ENCODE results near the gene ASIC2. TPM values are rescaled to one million over a fixed set of nuclear protein-coding genes. Genes with fewer than 3 reads are reported as not detected.

ASIC2 gene
- total RNA-seq, 1 experiment from 2014 or later = 4.1 TPM

- intact Hi-C loops (cut with micrococcal nuclease; ENCODE audit: unreplicated experiment) (loop anchor here (10.0 kb wide), 1 partner anchor 497 kb away; no protein-coding TSS in a partner anchor), in situ Hi-C loops (cut with HindIII; ENCODE audit: low pct_unique_long_range_greater_than_20kb, low sequenced_read_pairs) (no loop called here)
- TF ChIP-seq SIN3A (IDR thresholded peaks at IDR 0.05; ENCODE audit: borderline replicate concordance, insufficient read depth, low read depth, low read length) (no peak), POLR2AphosphoS5 (IDR thresholded peaks at IDR 0.05; ENCODE audit: low read depth, low read length) (no peak), CTCF (IDR thresholded peaks at IDR 0.05) (no peak), REST (IDR thresholded peaks at IDR 0.05; ENCODE audit: insufficient read depth in 1 of 2, low read depth in 2 of 2, low read length in 1 of 2) (no peak), TCF7L2 (IDR thresholded peaks at IDR 0.05; ENCODE audit: low read depth, low read length) (no peak)
- H3K36me3 ChIP-seq (ENCODE audit: control insufficient read depth, insufficient read depth, low read length) = no peaks in the 10 kb centered on the region
- H3K27ac ChIP-seq (ENCODE audit: low read length) = no peak overlapping the region
- no peak for ATAC-seq
- H3K27me3 ChIP-seq (ENCODE audit: control insufficient read depth, insufficient read depth, low read length) = no peaks in the 10 kb centered on the region
- H3K9me3 ChIP-seq (ENCODE audit: control insufficient read depth, insufficient read depth, low read depth, low read length) = no peaks in the 10 kb centered on the region
- no peaks in the 10 kb centered on the region for H3K4me1 ChIP-seq (ENCODE audit: control insufficient read depth, insufficient read depth, low read length)
- POLR2A ChIA-PET = no interaction called here
- CTCF ChIA-PET = interaction anchor here (0.7 kb wide), 1 partner anchor 495 kb away, joined by 4 read pairs; no protein-coding TSS in a partner anchor
- DNase-seq (ENCODE audit: low read depth, low spot score) = no peak
- no peak overlapping the region for H3K4me3 ChIP-seq (ENCODE audit: low read depth in 2 of 2, low read length in 2 of 2)
- BruUV-seq (replicated peaks) = no TSS peak
Observed at GRCh38 chr17:33028061-33028460, 265.0 kb downstream of the ASIC2 start.

- no peak for ATAC-seq
- no peak overlapping the region for H3K4me3 ChIP-seq (ENCODE audit: low read depth in 2 of 2, low read length in 2 of 2)
- H3K36me3 ChIP-seq (ENCODE audit: control insufficient read depth, insufficient read depth, low read length) = no peaks in the 10 kb centered on the region
- H3K27me3 ChIP-seq (ENCODE audit: control insufficient read depth, insufficient read depth, low read length) = no peaks in the 10 kb centered on the region
- no peak overlapping the region for H3K27ac ChIP-seq (ENCODE audit: low read length)
- no peaks in the 10 kb centered on the region for H3K4me1 ChIP-seq (ENCODE audit: control insufficient read depth, insufficient read depth, low read length)
- POLR2A ChIA-PET = no interaction called here
- no peak for DNase-seq (ENCODE audit: low read depth, low spot score)
- in situ Hi-C loops (cut with HindIII; ENCODE audit: low pct_unique_long_range_greater_than_20kb, low sequenced_read_pairs) = no loop called here
- CTCF ChIA-PET = no interaction called here
- no TSS peak for BruUV-seq (replicated peaks)
- intact Hi-C loops (cut with micrococcal nuclease; ENCODE audit: unreplicated experiment) = loop anchor here (10.0 kb wide), 1 partner anchor 500 kb away; no protein-coding TSS in a partner anchor
- no peak for TF ChIP-seq CTCF (IDR thresholded peaks at IDR 0.05)
- TF ChIP-seq TCF7L2 (IDR thresholded peaks at IDR 0.05; ENCODE audit: low read depth, low read length) = no peak
- no peak for TF ChIP-seq POLR2AphosphoS5 (IDR thresholded peaks at IDR 0.05; ENCODE audit: low read depth, low read length)
- no peak for TF ChIP-seq REST (IDR thresholded peaks at IDR 0.05; ENCODE audit: insufficient read depth in 1 of 2, low read depth in 2 of 2, low read length in 1 of 2)
- TF ChIP-seq SIN3A (IDR thresholded peaks at IDR 0.05; ENCODE audit: borderline replicate concordance, insufficient read depth, low read depth, low read length) = no peak
- no peaks in the 10 kb centered on the region for H3K9me3 ChIP-seq (ENCODE audit: control insufficient read depth, insufficient read depth, low read depth, low read length)
Observed at GRCh38 chr17:33024688-33025486, 268.2 kb downstream of the ASIC2 start.

All from Panc1 (cell line).